ENCODE results near the gene USP31. TPM values are rescaled to one million over a fixed set of nuclear protein-coding genes. Genes with fewer than 3 reads are reported as not detected.

The USP31 gene
- total RNA-seq, 4 donors from 2014 or later: 9.2 to 14.6 (median 12.4) TPM

DNA sequence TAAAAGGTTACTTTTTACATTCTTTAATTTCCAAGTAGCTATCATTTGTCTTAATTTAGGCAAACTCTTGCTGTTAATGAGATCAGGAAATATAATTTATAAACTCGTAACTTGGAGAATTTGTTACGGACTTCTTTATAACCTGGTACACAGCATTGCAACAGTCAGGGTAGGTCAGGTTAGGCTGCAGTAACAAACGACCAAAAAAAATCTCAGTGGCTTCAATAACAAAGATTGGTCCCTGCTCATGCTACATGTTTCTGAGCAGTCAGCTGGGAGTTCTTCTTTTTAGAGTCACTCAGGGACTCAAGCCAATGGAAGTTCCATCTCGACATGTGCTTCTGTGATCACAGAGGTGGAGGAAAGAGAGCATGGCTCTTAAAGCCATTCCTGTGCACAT lies 110.1 kb downstream of the USP31 start:
- peaks cover 0 to 5% (median 0%) of the 10 kb centered on the region in 4 donors for H3K9me3 ChIP-seq
- TF ChIP-seq POLR2A (IDR thresholded peaks at IDR 0.05) (no peak), EP300 (IDR thresholded peaks at IDR 0.05) (no peak)
- TF ChIP-seq, protein P1, sequence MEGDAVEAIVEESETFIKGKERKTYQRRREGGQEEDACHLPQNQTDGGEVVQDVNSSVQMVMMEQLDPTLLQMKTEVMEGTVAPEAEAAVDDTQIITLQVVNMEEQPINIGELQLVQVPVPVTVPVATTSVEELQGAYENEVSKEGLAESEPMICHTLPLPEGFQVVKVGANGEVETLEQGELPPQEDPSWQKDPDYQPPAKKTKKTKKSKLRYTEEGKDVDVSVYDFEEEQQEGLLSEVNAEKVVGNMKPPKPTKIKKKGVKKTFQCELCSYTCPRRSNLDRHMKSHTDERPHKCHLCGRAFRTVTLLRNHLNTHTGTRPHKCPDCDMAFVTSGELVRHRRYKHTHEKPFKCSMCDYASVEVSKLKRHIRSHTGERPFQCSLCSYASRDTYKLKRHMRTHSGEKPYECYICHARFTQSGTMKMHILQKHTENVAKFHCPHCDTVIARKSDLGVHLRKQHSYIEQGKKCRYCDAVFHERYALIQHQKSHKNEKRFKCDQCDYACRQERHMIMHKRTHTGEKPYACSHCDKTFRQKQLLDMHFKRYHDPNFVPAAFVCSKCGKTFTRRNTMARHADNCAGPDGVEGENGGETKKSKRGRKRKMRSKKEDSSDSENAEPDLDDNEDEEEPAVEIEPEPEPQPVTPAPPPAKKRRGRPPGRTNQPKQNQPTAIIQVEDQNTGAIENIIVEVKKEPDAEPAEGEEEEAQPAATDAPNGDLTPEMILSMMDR (IDR thresholded peaks at IDR 0.05): no peak
- H3K4me1 ChIP-seq: no peaks in the 10 kb centered on the region
- H3K36me3 ChIP-seq: no peaks in the 10 kb centered on the region
- no peak for DNase-seq (ENCODE audit: low spot score in 2 of 2)
- no peak overlapping the region for H3K27ac ChIP-seq
- H3K4me3 ChIP-seq: no peak overlapping the region
- H3K27me3 ChIP-seq: no peaks in the 10 kb centered on the region
- 80 to 81% methylated on average over 4 of the region's 4 CpGs for WGBS, 2 donors

DNA sequence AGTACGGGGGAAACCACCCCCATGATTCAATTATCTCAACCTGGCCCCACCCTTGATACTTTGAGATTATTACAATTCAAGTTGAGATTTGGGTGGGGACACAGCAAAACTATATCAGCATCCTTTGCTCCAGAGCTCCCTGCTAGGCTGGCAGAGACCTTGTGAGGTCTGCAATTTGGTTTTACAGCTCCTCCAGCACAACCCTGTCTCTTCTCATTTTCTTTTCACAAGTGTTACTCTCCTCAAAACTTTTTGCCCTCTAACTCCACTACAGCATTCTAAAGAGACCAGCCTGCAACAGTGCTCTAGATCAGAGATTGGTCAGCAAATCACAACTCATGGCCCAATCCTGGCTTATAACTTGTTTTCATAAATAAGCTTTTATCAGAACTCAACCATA lies 114.0 kb downstream of the USP31 start:
- DNase-seq (ENCODE audit: low spot score in 2 of 2): no peak
- Histone ChIP-seq H3K9me3 (peaks cover 0 to 20% (median 0%) of the 10 kb centered on the region in 4 donors), H3K4me1 (no peaks in the 10 kb centered on the region), H3K4me3 (no peak overlapping the region), H3K27ac (no peak overlapping the region), H3K27me3 (no peaks in the 10 kb centered on the region), H3K36me3 (no peaks in the 10 kb centered on the region)
- WGBS, 2 donors: 50 to 84% methylated on average over 1 of the region's 1 CpG
- TF ChIP-seq EP300 (IDR thresholded peaks at IDR 0.05): no peak

DNA sequence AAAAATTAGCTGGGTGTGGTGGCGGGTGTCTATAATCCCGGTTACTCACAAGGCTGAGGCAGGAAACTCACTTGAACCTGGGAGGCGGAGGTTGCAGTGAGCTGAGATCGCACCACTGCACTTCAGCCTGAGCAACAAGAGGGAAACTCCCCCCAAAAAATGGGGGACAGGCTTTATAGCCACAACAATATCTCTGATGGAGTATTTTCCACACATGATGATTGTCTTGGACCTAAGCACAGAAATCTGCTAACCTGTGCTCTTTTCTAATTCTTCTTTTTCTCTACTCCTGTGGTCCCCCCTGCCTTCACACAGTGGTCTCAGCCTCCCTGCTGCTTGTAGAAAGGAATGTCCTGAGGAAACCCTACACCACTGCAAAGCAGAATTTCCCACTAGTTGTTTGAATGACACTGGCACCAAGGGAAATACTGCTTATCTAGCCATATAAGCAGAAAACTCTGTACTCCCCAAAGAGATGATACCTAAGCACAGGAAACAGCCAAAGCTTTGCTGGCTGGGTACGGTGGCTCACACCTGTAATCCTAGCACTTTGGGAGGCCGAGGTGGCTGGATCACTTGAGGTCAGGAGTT lies 117.6 kb downstream of the USP31 start:
- WGBS, 2 donors: 57 to 73% methylated on average over 6 of the region's 6 CpGs
- Histone ChIP-seq H3K4me1 (no peaks in the 10 kb centered on the region), H3K36me3 (no peaks in the 10 kb centered on the region), H3K27ac (no peak overlapping the region), H3K27me3 (no peaks in the 10 kb centered on the region), H3K9me3 (peaks cover 0 to 20% (median 0%) of the 10 kb centered on the region in 4 donors), H3K4me3 (no peak overlapping the region)
- DNase-seq (ENCODE audit: low spot score in 2 of 2): no peak
- no peak for TF ChIP-seq EP300 (IDR thresholded peaks at IDR 0.05)
- no peak for TF ChIP-seq POLR2A (IDR thresholded peaks at IDR 0.05)
- TF ChIP-seq, protein P1 (IDR thresholded peaks at IDR 0.05): no peak

DNA sequence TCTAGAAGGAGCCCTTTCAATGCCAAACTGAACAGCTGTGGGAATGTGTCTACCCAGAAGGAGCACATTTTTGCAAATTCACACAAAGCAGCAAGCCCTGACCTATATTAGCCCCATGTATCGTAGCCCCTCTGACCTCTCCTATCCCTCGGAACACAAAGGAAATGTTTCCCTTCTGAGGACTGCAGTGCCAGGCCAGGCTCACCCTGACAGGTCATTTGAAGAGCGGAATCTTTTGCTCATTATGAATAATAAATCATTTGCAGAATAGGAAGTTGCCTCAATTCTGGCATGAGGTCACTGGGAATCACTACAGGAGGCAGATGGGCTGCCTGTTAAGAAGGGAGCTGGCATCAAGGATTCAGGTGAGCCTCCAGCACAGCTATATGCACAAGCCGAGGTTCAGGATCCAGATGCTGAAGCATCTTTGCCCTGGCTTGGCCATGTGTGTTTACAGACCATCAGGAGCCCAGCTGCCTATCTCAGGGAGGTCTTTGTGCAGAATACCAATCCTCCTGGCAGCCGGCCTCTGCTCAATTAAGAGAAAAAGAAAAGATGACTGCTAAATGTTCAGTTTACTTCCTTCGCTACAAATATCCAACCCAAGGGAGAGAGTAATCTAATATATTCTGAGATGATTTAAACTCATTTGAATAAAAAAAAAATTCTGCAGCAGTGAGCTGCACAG lies 119.4 kb downstream of the USP31 start:
- 50 to 58% methylated on average over 6 of the region's 6 CpGs for WGBS, 2 donors
- Histone ChIP-seq H3K27me3 (no peaks in the 10 kb centered on the region), H3K27ac (no peak overlapping the region), H3K4me3 (no peak overlapping the region), H3K4me1 (no peaks in the 10 kb centered on the region), H3K9me3 (peaks cover 0 to 20% (median 0%) of the 10 kb centered on the region in 4 donors), H3K36me3 (no peaks in the 10 kb centered on the region)
- TF ChIP-seq, protein P1 (IDR thresholded peaks at IDR 0.05): no peak
- TF ChIP-seq POLR2A (IDR thresholded peaks at IDR 0.05) (no peak), EP300 (IDR thresholded peaks at IDR 0.05) (no peak)
- DNase-seq (ENCODE audit: low spot score in 2 of 2): no peak

DNA sequence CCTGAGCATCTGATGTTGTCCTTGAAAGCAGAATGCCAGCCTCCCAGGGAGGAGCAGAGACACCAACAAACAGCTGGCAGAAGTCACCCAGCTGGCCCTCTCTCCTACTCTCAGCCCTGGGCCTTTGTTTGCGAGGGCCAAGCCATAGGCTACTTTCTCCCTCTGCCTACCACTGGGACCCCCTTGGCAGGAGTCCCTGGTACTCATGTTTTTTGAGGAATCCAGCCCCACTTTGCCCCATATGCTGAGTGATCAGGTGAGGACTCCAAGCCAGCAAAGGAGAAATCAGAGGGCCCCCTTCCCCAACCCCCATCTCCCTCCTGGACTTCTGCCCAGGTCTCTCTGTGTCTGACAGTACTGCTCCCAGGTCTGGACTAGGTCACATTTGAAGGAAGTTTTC lies 121.9 kb downstream of the USP31 start:
- H3K4me1 ChIP-seq: no peaks in the 10 kb centered on the region
- no peaks in the 10 kb centered on the region for H3K36me3 ChIP-seq
- H3K4me3 ChIP-seq: no peak overlapping the region
- no peaks in the 10 kb centered on the region for H3K9me3 ChIP-seq
- DNase-seq (ENCODE audit: low spot score in 2 of 2): no peak
- 94 to 100% methylated on average over 1 of the region's 1 CpG for WGBS, 2 donors
- H3K27me3 ChIP-seq: no peaks in the 10 kb centered on the region
- TF ChIP-seq, protein P1 (IDR thresholded peaks at IDR 0.05): no peak
- TF ChIP-seq POLR2A (IDR thresholded peaks at IDR 0.05): no peak
- no peak for TF ChIP-seq EP300 (IDR thresholded peaks at IDR 0.05)
- no peak overlapping the region for H3K27ac ChIP-seq

Measured in tibial nerve (tissue), 4 donors.